Gastroesophageal sphincter (tissue), 4 donors: Measurements from ENCODE around the gene RAP1GAP2. TPM values are rescaled to one million over a fixed set of nuclear protein-coding genes. Genes with fewer than 3 reads are reported as not detected.

Source experiments
- ATAC-seq: fragments of 150-250 bp; one replicate; pipeline ENCODE4 v1.9.1; 2016; ENCODE audit warnings: mild to moderate bottlenecking, moderate library complexity
- H3K27ac ChIP-seq, 4 donors: fragments of 200-600 bp; sonication (generic) in 3 of 4; 1 replicate in 3 of 4; 2 replicates in 1 of 4; pipeline ENCODE4 v1.5.1; 2016 to 2019
- H3K27me3 ChIP-seq: fragments of 200-600 bp; sonication (generic); one replicate; pipeline ENCODE4 v1.5.1; 2019
- H3K36me3 ChIP-seq, 2 donors: fragments of 200-600 bp; sonication (generic); one replicate each; pipeline ENCODE4 v1.5.1; 2019; ENCODE audit warnings: control low read depth in 1 of 2
- H3K4me1 ChIP-seq, 3 donors: fragments of 200-600 bp; sonication (generic); 1 replicate in 2 of 3; 2 replicates in 1 of 3; pipeline ENCODE4 v1.5.1; 2016 to 2019; ENCODE audit warnings: control low read depth in 2 of 3
- H3K4me3 ChIP-seq, 2 donors: fragments of 200-600 bp; sonication (generic); one replicate each; pipeline ENCODE4 v1.5.1; 2019; ENCODE audit warnings: mild to moderate bottlenecking in 1 of 2, moderate library complexity in 1 of 2
- H3K9me3 ChIP-seq, 3 donors: fragments of 200-600 bp; sonication (generic); one replicate each; pipeline ENCODE4 v1.5.1; 2017 to 2019; ENCODE audit warnings: control low read depth in 2 of 3
- CTCF ChIP-seq, 4 experiments: fragments of 200-600 bp in 2 of 4; fragments of 450-650 bp in 2 of 4; sonication (generic) in 1 of 4; IDR thresholded peaks; one replicate each; pipeline ENCODE4 v1.5.1; 2017 to 2019; ENCODE audit warnings: antibody characterized with exemption in 4 of 4, mild to moderate bottlenecking in 2 of 4, moderate library complexity in 2 of 4
- EP300 ChIP-seq: sonication (generic); formaldehyde crosslinking; IDR thresholded peaks from one replicate; pipeline ENCODE4 v1.6.1; 2017; ENCODE audit warnings: antibody characterized with exemption, mild to moderate bottlenecking
- POLR2A ChIP-seq, 2 donors: fragments of 450-650 bp; IDR thresholded peaks; one replicate each; pipeline ENCODE4 v1.6.1; 2017; ENCODE audit warnings: antibody characterized with exemption in 2 of 2, mild to moderate bottlenecking in 2 of 2, moderate library complexity in 1 of 2
- POLR2AphosphoS5 ChIP-seq: sonication (generic); formaldehyde crosslinking; IDR thresholded peaks from one replicate; pipeline ENCODE4 v1.6.1; 2017; ENCODE audit warnings: antibody characterized with exemption
- WGBS, 2 donors: methylation state at CpG; one replicate each; pipeline ENCODE4 v1.1.5; 2018; ENCODE audit warnings: low coverage in 1 of 2; 5-methylcytosine and 5-hydroxymethylcytosine counted together
- total RNA-seq, 4 donors: library from RNA; depleted of rRNA; stranded (reverse); fragments of >200 nt; gene quantifications; one replicate each; pipeline ENCODE4 v1.1.0, GENCODE V29; 2016

The RAP1GAP2 gene
- total RNA-seq, 4 donors from 2014 or later: 8.8 to 19.5 (median 11.3) TPM

GRCh38 chr17:2860883-2861282 is 64.6 kb downstream of the RAP1GAP2 start:
- TF ChIP-seq POLR2A (IDR thresholded peaks at IDR 0.05): no peak
- TF ChIP-seq CTCF (IDR thresholded peaks at IDR 0.05): no peak
- no peak for TF ChIP-seq POLR2AphosphoS5
- TF ChIP-seq EP300: no peak
- no peak for ATAC-seq
- Histone ChIP-seq H3K27me3 (peaks cover 16% of the 10 kb centered on the region), H3K9me3 (no peaks in the 10 kb centered on the region), H3K36me3 (no peaks in the 10 kb centered on the region), H3K4me3 (no peak overlapping the region), H3K4me1 (no peaks in the 10 kb centered on the region), H3K27ac (no peak overlapping the region)
- 91 to 97% methylated on average over 5 to 11 of the region's 11 CpGs for WGBS, 2 donors

- H3K4me1 ChIP-seq: no peaks in the 10 kb centered on the region
- TF ChIP-seq EP300 (no peak), POLR2A (IDR thresholded peaks at IDR 0.05) (no peak), POLR2AphosphoS5 (no peak), CTCF (IDR thresholded peaks at IDR 0.05) (no peak)
- WGBS, 2 donors: 80% methylated on average over 1 of the region's 8 CpGs; no CpG with 5 or more reads in 1 of the 2 donors
- H3K9me3 ChIP-seq: no peaks in the 10 kb centered on the region
- H3K4me3 ChIP-seq: no peak overlapping the region
- no peak overlapping the region for H3K27ac ChIP-seq
- H3K36me3 ChIP-seq: no peaks in the 10 kb centered on the region
- no peak for ATAC-seq
- H3K27me3 ChIP-seq: peaks cover 3% of the 10 kb centered on the region
Observed at GRCh38 chr17:2862197-2862596, 66.0 kb downstream of the RAP1GAP2 start.

GRCh38 chr17:2863204-2863603 is 67.0 kb downstream of the RAP1GAP2 start:
- Histone ChIP-seq H3K27me3 (no peaks in the 10 kb centered on the region), H3K9me3 (no peaks in the 10 kb centered on the region), H3K36me3 (no peaks in the 10 kb centered on the region), H3K4me1 (no peaks in the 10 kb centered on the region), H3K4me3 (no peak overlapping the region), H3K27ac (no peak overlapping the region)
- TF ChIP-seq POLR2AphosphoS5 (no peak), EP300 (no peak), POLR2A (IDR thresholded peaks at IDR 0.05) (no peak), CTCF (IDR thresholded peaks at IDR 0.05) (no peak)
- ATAC-seq: no peak
- 67 to 100% methylated on average over 1 to 4 of the region's 4 CpGs for WGBS, 2 donors

GRCh38 chr17:2865228-2865627 is 69.0 kb downstream of the RAP1GAP2 start:
- no peak for ATAC-seq
- TF ChIP-seq CTCF (IDR thresholded peaks at IDR 0.05) (no peak), POLR2A (IDR thresholded peaks at IDR 0.05) (no peak), EP300 (no peak), POLR2AphosphoS5 (no peak)
- Histone ChIP-seq H3K9me3 (no peaks in the 10 kb centered on the region), H3K4me1 (no peaks in the 10 kb centered on the region), H3K4me3 (no peak overlapping the region), H3K27me3 (no peaks in the 10 kb centered on the region), H3K27ac (no peak overlapping the region), H3K36me3 (no peaks in the 10 kb centered on the region)
- WGBS, 2 donors: 40 to 73% methylated on average over 1 to 3 of the region's 3 CpGs

- Histone ChIP-seq H3K4me3 (no peak overlapping the region), H3K27me3 (no peaks in the 10 kb centered on the region), H3K9me3 (no peaks in the 10 kb centered on the region), H3K27ac (no peak overlapping the region), H3K4me1 (no peaks in the 10 kb centered on the region), H3K36me3 (no peaks in the 10 kb centered on the region)
- no peak for ATAC-seq
- WGBS, 2 donors: 59 to 67% methylated on average over 8 to 9 of the region's 23 CpGs
- TF ChIP-seq POLR2AphosphoS5: no peak
Observed at GRCh38 chr17:2867441-2868424, 71.5 kb downstream of the RAP1GAP2 start.
